Epithelial cell of prostate (primary cell): ENCODE measurements around the gene CHSY1.

ENCODE experiments used
- DNase-seq: peaks from one replicate; pipeline ENCODE4 v3.0.0-alpha.2; 2011; ENCODE audit warnings: low read depth, low spot score
- H3K27ac ChIP-seq: fragments of 450-650 bp; 2 replicates; pipeline ENCODE4 v1.5.1; 2017; ENCODE audit warnings: mild to moderate bottlenecking

CHSY1 gene

DNA sequence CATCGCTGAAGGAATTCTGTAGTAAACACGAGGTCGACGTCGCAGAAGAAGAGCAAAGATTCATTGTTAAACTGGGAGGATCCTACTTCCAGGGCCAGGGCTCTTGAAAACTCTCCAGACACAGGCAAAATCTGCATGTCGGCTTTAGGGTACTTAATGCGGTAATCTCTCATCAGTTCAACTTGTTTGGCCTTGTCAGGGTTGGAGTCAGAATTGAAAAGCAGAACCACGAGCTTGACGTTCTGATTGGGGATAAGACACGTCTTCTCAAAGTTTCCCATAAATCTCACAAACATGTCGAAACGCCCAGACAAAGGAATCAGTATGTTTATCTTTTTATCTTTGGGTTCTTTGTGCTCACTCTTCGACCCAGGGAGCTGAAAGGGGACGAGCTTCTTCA, 74.0 kb downstream of the CHSY1 start:
- H3K27ac ChIP-seq: peak overlapping the region; percentile 2
- DNase-seq: no peak

DNA sequence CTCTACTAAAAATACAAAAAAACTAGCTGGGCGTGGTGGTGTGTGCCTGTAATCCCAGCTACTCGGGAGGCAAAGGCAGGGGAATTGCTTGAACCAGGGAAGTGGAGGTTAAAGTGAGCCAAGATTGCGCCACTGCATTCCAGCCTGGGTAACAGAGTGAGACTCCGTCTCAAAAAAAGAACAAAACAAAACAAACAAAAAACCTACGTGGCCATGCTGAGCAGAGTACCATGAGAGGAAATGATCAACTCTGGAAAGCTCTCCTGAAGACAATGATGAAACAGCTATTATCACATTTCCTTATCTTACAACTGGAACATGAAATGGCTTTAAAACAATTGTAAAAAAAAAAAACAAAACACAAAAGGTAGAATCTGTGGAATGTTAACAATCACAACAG, 75.2 kb downstream of the CHSY1 start:
- no peak for DNase-seq
- peak overlapping the region; percentile 40 for H3K27ac ChIP-seq

DNA sequence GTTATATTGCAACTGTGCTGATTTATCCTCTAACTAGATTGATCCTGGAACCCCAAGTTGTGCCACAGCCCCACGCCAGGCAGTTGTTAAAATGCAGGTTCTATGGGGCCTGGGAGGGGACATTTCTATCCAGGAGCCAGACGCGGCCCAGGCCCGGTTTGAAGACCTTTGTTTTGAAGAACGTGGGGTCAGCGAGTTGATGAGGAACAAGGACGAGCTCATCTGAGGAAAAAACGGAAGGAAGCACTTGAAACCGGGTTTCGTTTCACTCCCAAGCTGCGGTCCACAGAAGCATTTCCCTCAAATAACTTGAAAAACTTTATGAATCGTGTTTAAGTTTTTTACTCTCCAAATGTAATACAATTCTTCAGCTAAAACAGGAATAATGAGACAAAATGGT, 76.4 kb downstream of the CHSY1 start:
- no peak overlapping the region for H3K27ac ChIP-seq
- no peak for DNase-seq

- no peak overlapping the region for H3K27ac ChIP-seq
- DNase-seq: no peak
These were observed 77.5 kb downstream of the CHSY1 start for GRCh38 chr15:101174152-101174920.

GRCh38 chr15:101173233-101174119, 78.4 kb downstream of the CHSY1 start:
- no peak for DNase-seq
- no peak overlapping the region for H3K27ac ChIP-seq

GRCh38 chr15:101172501-101173071, 79.3 kb downstream of the CHSY1 start:
- DNase-seq: no peak
- no peak overlapping the region for H3K27ac ChIP-seq

DNA sequence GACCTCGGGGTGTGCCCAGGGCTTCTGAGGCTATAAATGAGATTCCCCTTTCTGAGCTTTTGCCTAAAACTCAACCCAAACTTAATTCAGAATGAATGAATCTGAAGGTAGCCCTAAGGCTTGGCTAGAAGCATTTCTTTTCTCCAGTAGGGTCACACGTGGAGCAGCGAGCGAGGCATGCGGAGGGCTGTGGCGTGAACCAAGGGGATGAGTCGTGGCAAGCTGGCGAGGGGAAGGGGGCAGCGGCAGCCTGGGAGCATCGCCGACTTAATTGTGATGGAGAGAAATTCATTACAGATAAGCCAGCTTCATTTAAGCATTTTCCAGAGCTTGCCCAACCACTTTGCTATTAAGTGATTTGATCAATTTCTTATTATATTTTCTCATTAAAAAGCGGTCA, 79.9 kb downstream of the CHSY1 start:
- no peak overlapping the region for H3K27ac ChIP-seq
- DNase-seq: no peak

DNA sequence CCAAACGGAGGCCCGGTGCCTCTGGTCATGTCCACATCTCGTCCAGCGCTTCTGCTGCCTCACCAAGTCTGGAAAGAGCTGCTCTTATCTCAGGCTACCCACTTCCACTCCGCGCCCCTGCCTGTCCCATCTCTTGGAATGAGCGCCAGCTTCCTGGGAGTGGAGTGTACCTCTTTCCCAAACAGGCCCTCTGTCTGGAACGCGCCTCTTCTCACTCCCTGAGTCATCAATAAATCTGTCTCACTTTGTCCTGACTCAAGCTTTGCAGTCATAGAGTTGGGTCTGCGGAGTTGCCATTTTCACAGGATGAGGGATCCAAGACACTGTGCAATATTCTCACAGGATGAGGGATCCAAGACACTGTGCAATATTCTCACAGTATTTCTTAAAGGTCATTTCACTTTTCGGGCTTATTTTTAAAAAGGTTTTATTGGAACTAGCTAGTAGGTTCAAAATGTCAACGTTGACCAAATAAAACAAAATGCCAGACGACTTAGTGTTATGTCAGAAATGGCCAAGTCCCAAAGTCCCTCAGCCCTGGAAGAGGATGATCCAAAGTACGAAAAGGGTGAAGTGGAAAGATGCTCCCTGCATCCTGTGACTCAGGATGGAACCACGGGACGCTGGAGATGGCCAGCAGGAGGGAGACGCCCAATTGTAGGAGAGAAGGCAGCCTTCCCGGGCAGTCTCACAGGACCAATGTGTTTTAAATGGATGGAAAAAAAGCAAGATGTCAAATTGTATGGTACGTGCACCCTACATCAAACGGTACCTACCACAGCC, 81.1 kb downstream of the CHSY1 start:
- H3K27ac ChIP-seq: peak overlapping the region; percentile 94
- peak; percentile 33 for DNase-seq

GRCh38 chr15:101169495-101170071, 82.3 kb downstream of the CHSY1 start:
- peak overlapping the region; percentile 94 for H3K27ac ChIP-seq
- no peak for DNase-seq

GRCh38 chr15:101168898-101169494, 82.9 kb downstream of the CHSY1 start:
- peak overlapping the region; percentile 94 for H3K27ac ChIP-seq
- DNase-seq: no peak

GRCh38 chr15:101168463-101168824, 83.4 kb downstream of the CHSY1 start:
- DNase-seq: no peak
- H3K27ac ChIP-seq: peak overlapping the region; percentile 94

- peak; percentile 64 for DNase-seq
These were observed 83.9 kb downstream of the CHSY1 start for GRCh38 chr15:101167753-101168462.

GRCh38 chr15:101167411-101167752, 84.5 kb downstream of the CHSY1 start:
- H3K27ac ChIP-seq: peak overlapping the region; percentile 94
- DNase-seq: no peak

More at GRCh38 chr15:101167753-101168462, 83.9 kb downstream of the CHSY1 start:
- H3K27ac ChIP-seq: peak overlapping the region; percentile 94

DNA sequence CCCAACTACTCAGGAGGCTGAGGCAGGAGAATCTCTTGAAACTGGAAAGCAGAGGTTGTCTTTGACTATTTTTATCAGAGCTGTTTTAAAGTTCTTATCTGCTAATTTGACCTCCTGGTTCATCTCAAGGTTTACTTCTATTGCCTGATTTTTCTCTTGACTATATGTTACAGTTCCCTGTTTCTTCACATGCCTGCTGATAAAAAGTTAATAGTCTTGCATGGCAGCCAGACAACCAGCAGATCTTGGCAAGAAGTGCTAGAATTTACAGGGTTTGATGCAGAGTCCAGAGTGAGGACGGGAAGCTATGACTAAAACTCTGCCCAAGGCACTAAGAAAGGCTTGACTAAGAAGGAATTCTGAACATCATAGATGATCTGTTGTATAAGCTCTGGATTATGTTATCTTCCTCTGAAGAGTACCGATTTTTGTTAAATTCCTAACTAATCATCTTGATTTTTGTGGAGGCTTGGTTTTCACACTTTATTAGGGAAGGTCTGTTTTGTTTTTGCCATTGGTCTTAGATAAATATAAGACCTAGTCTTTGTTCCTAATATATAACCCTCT, 85.9 kb downstream of the CHSY1 start:
- no peak overlapping the region for H3K27ac ChIP-seq
- DNase-seq: no peak

- H3K27ac ChIP-seq: no peak overlapping the region
- DNase-seq: no peak
These were observed 89.0 kb downstream of the CHSY1 start for GRCh38 chr15:101162701-101163483.

DNA sequence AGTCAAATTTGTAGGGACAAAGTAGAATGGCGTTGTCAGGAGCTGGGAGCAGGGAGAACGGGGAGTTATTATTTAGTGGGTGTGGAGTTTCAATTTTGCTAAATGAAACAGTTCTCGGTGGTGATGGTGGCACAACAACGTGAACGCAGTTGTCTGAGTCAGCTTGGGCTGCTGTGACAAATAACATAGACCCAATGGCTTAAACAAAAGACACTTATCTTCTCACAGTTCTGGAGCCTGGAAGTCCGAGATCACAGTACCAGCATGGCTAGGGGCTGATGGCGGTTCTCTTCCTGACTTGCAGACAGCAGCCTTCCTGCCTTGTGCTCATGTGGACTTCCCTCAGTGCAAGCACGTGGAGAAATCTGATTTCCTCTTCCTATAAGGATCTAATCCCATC, 90.2 kb downstream of the CHSY1 start:
- DNase-seq: no peak
- H3K27ac ChIP-seq: no peak overlapping the region

- no peak for DNase-seq
- H3K27ac ChIP-seq: no peak overlapping the region
These were observed 91.7 kb downstream of the CHSY1 start for GRCh38 chr15:101159936-101160815.
